HepG2 (cell line): ENCODE data around the gene AHCY. TPM values are rescaled to one million over a fixed set of nuclear protein-coding genes. Genes with fewer than 3 reads are reported as not detected.

Source experiments
- ARHGAP35 ChIP-seq: sonication (generic); formaldehyde crosslinking; IDR thresholded peaks from 2 replicates; pipeline ENCODE4 v1.9.0; 2022; ENCODE audit warnings: mild to moderate bottlenecking, inconsistent platforms, moderate library complexity, missing genetic modification reagents, borderline replicate concordance
- CAMTA2 ChIP-seq: sonication (generic); formaldehyde crosslinking; IDR thresholded peaks from 2 replicates; pipeline ENCODE4 v1.4.0; 2020; ENCODE audit warnings: mild to moderate bottlenecking, missing genetic modification reagents, borderline replicate concordance
- CEBPZ ChIP-seq: IDR thresholded peaks from 2 replicates; pipeline ENCODE4 v1.6.1; 2012; ENCODE audit warnings: low read length, improper control_type of control experiment
- DPF2 ChIP-seq: sonication (generic); formaldehyde crosslinking; IDR thresholded peaks from 2 replicates; pipeline ENCODE4 v1.4.0; 2020; ENCODE audit warnings: mild to moderate bottlenecking, low read depth, missing genetic modification reagents, borderline replicate concordance
- HNRNPUL1 ChIP-seq: fragments of 200-400 bp; formaldehyde crosslinking; IDR thresholded peaks from 2 replicates; pipeline ENCODE4 v1.6.1; 2017; ENCODE audit warnings: low read depth, mild to moderate bottlenecking, low read length, moderate library complexity
- MAZ ChIP-seq, 2 experiments: sonication (generic) in 1 of 2; formaldehyde crosslinking in 1 of 2; IDR thresholded peaks; 2 replicates each; pipeline versions ENCODE4 v1.5.0 to v1.6.1; 2012 to 2020; ENCODE audit warnings: low read depth in 2 of 2, mild to moderate bottlenecking in 2 of 2, borderline replicate concordance in 1 of 2, improper control_type of control experiment in 1 of 2, low read length in 1 of 2, missing genetic modification reagents in 1 of 2, moderate library complexity in 1 of 2
- NPAS2 ChIP-seq: sonication (generic); formaldehyde crosslinking; IDR thresholded peaks from 2 replicates; pipeline ENCODE4 v1.8.0; 2022; ENCODE audit warnings: mild to moderate bottlenecking, missing genetic modification reagents, borderline replicate concordance
- REL ChIP-seq: sonication (generic); formaldehyde crosslinking; conservative IDR thresholded peaks from 2 replicates; pipeline ENCODE4 v1.8.0; 2022; ENCODE audit warnings: mild to moderate bottlenecking, missing genetic modification reagents, moderate library complexity
- SSRP1 ChIP-seq: IDR thresholded peaks from 2 replicates; pipeline ENCODE4 v1.6.1; 2016; ENCODE audit warnings: control low read depth
- THAP9 ChIP-seq: sonication (generic); formaldehyde crosslinking; IDR thresholded peaks from 2 replicates; pipeline ENCODE4; 2020; ENCODE audit warnings: missing genetic modification reagents, mild to moderate bottlenecking, borderline replicate concordance
- ZFP91 ChIP-seq: sonication (generic); formaldehyde crosslinking; IDR thresholded peaks from 2 replicates; pipeline ENCODE4 v1.9.0; 2022; ENCODE audit warnings: missing genetic modification reagents, mild to moderate bottlenecking, borderline replicate concordance
- ZNF232 ChIP-seq: sonication (generic); formaldehyde crosslinking; IDR thresholded peaks from 2 replicates; pipeline ENCODE4 v1.4.0; 2020; ENCODE audit warnings: missing genetic modification reagents, borderline replicate concordance
- ZNF749 ChIP-seq: sonication (generic); formaldehyde crosslinking; IDR thresholded peaks from 2 replicates; pipeline ENCODE4 v1.8.0; 2022; ENCODE audit warnings: mild to moderate bottlenecking, missing genetic modification reagents, moderate library complexity, borderline replicate concordance
- ZNF878 ChIP-seq: sonication (generic); formaldehyde crosslinking; IDR thresholded peaks from 2 replicates; pipeline ENCODE4 v1.8.1; 2023; ENCODE audit warnings: mild to moderate bottlenecking, missing genetic modification reagents, moderate library complexity
- ZSCAN21 ChIP-seq: sonication (generic); formaldehyde crosslinking; IDR thresholded peaks from 2 replicates; pipeline ENCODE4 v1.8.0; 2022; ENCODE audit warnings: mild to moderate bottlenecking, missing genetic modification reagents, moderate library complexity, borderline replicate concordance
- polyA plus RNA-seq, 8 experiments: library from polyadenylated mRNA; depleted of rRNA in 3 of 8; stranded (reverse) in 7 of 8; unstranded in 1 of 8; fragments of >200 nt; fragmentation: Illumina TruSeq in 4 of 8; extraction: Trizol in 4 of 8; gene quantifications; 2 replicates each; pipeline versions ENCODE4 v1.2.1 to v1.2.3, GENCODE V29; 2011 to 2016; ENCODE audit warnings: low read depth in 4 of 8, missing spikeins in 1 of 8, mixed read lengths in 1 of 8; ENCODE audit not compliant: insufficient read depth in 1 of 8
- total RNA-seq, 5 experiments: library from RNA; depleted of rRNA; stranded (reverse); fragments of >200 nt; fragmentation: Illumina TruSeq; extraction: Trizol; gene quantifications; 2 replicates each; pipeline ENCODE4 v1.2.3, GENCODE V29; 2016; ENCODE audit warnings: low read depth in 1 of 5
- TF ChIP-seq, protein P1 (sequence below): IDR thresholded peaks from 2 replicates; pipeline ENCODE4 v1.6.1; 2016; ENCODE audit warnings: missing genetic modification reagents, missing compliant biosample characterization
- TF ChIP-seq, protein P2 (sequence below): sonication (generic); formaldehyde crosslinking; IDR thresholded peaks from 2 replicates; pipeline ENCODE4 v1.8.1; 2023; ENCODE audit warnings: mild to moderate bottlenecking, moderate library complexity, missing genetic modification reagents

Gene AHCY
- total and polyA plus RNA-seq, 2 of the 13 experiments (the other 11 are each of a cell fraction or from before 2014, with no cell fraction given): 407 to 419 TPM

GRCh38 chr20:34312024-34312460 lies 8.9 kb upstream of the AHCY start (continued):
- TF ChIP-seq THAP9 (CRISPR knock-in tag): no peak
- TF ChIP-seq, protein P1, sequence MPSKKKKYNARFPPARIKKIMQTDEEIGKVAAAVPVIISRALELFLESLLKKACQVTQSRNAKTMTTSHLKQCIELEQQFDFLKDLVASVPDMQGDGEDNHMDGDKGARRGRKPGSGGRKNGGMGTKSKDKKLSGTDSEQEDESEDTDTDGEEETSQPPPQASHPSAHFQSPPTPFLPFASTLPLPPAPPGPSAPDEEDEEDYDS (CRISPR knock-in tag): no peak
- no peak for TF ChIP-seq CEBPZ
- TF ChIP-seq ZFP91 (CRISPR knock-in tag): 0 out of 2 replicates have a peak, but pooled peaks have one; percentile 5
- TF ChIP-seq DPF2: no peak
- TF ChIP-seq ZNF749: no peak
- no peak; the same call in 1 of the 2 replicates for TF ChIP-seq ZSCAN21 (CRISPR knock-in tag)
- TF ChIP-seq, protein P2, sequence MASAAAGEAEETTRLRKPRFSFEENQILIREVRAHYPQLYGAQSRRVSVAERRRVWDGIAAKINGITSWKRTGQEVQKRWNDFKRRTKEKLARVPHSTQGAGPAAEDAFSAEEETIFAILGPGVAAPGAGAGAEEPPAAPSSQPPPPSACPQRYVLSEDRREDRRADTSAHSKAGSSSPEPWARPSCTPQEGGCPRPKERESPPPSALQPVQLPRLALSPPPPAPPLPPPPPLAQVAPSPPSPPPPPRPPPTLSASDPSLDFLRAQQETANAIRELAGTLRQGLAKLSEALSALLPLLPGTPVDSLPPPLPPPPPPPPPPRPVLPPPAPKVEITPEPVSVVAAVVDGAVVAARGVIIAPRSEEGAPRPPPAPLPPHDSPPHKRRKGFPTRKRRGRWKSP: no peak
- TF ChIP-seq SSRP1: no peak
- no peak for TF ChIP-seq ARHGAP35 (CRISPR knock-in tag)
- no peak for TF ChIP-seq REL (CRISPR knock-in tag)
- TF ChIP-seq MAZ (IDR thresholded peaks at IDR 0.05; ENCODE audit: borderline replicate concordance, low read depth, low read length): no peak
- no peak for TF ChIP-seq MAZ (CRISPR knock-in tag; IDR thresholded peaks at IDR 0.05; ENCODE audit: low read depth)
- no peak for TF ChIP-seq ZNF232
- TF ChIP-seq ZNF878 (CRISPR knock-in tag): no peak
- no peak for TF ChIP-seq HNRNPUL1
- no peak for TF ChIP-seq NPAS2 (CRISPR knock-in tag)
- 0 out of 2 replicates have a peak, but pooled peaks have one; percentile 55 for TF ChIP-seq CAMTA2 (CRISPR knock-in tag)
